Activated CD8-positive, alpha-beta memory T cell treated with anti-CD3 and anti-CD28 coated beads, Interleukin-2, amount 50 U/mL, for 1 hour (primary cell): ENCODE measurements around the gene AAMP.
"Not testable (repeated sequence)": the region's sequence is repeated elsewhere in the genome, so short reads cannot be mapped to it uniquely, and the experiment has no call there.

Experiments used
- DNase-seq: peaks from one replicate; pipeline ENCODE4 v3.0.0-alpha.2; 2020; ENCODE audit errors: extremely low read depth

The AAMP gene

GRCh38 chr2:218269900-218270720, at the start of gene AAMP, which contains the start of gene PNKD:
Gene AAMP (minus strand): TSS chr2:218270137. CDS start chr2:218270086, 51 bp downstream.
Gene PNKD (plus strand): TSS chr2:218270519. CDS start chr2:218270536, 17 bp downstream.
- peak; percentile 98 for DNase-seq

DNA sequence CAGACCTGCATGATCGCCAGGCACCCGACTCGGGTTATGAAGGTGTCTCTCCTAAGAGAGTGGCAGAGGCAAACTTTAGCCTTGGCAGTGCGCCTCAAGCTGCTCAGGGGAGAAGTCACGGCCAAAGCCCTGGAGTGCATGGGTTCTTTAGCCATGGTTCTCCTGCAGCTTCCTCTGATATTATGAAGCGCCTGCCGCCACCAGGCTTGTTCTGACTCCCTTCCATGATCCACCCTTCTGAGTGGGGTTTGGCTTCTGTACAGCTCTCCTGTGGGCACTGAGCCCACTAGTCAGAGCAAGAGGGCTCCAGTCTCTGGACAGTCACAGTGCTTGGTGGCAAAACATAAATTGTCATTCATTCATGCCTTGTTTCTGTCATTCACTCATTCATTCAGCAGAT, 48.3 kb upstream of the AAMP start:
- DNase-seq = no peak

DNA sequence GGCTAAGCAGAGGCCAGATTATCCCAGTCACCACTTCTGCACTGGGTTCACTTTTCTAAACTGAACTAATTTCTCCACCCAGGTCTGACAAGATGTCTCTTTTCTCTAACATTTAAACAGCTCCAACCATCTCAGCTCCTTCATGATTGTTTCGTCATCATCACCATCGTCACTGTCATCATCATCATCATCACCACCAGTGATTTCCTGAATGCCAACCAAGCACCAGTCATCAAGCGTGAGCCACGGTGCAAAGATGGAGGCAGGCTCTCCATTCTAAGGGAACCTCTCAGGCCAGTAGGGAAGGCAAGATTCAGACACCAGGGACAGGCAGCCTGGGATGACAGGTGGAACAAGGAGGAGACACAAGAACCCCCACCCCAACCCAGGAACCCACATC, 47.9 kb upstream of the AAMP start:
- no peak for DNase-seq

DNA sequence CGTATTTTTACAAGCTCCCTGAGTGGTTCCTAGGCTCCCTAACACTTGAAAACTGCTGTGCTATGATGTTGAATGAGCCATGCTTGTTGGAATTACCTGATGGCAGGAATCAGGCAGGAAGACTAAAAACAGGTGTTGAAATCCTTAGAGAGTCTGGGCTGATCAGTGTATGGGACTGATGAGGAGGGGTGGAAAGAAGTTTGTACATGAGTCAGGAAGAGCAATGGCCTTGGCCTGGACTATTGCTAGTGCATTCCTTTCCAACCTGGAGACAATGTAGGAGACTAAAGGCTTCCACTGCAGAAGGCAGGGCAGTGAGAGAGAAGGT, 47.3 kb upstream of the AAMP start:
- no peak for DNase-seq

DNA sequence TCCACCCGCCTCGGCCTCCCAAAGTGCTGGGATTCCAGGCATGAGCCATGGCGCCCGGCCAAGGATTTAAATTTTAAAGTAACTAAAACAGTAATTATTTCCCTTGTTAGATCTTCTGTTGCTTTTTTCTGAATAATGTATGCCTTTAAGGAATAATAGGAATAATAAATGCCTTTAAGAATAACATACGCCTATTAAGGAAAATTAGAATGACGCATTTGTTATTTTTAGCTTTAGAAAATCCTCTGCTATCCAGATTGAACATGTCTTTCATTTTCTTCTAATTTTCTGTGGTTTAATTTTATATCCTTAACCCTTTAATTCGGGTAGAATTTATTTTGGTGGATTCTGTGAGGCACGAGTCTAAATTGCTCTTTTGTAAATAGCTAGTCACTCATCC, 45.5 kb upstream of the AAMP start:
- no peak for DNase-seq

DNA sequence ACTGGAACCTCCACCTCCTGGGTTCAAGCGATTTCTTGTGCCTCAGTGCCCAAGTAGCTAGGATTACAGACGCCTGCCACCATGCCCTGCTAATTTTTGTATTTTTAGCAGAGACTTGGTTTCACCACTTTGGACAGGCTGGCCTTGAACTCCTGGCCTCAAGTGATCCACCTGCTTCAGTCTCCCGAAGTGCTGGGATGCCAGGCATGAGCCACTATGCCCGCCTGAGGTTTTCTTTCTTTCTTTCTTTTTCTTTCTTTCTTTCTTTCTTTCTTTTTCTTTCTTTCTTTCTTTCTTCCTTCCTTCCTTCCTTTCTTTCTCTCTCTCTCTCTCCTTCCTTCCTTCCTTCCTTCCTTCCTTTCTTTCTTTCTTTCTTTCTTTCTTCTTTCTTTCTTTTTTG, 44.8 kb upstream of the AAMP start:
- DNase-seq = not testable (repeated sequence)

- DNase-seq = no peak
These were observed 43.4 kb upstream of the AAMP start for GRCh38 chr2:218313356-218313755.

DNA sequence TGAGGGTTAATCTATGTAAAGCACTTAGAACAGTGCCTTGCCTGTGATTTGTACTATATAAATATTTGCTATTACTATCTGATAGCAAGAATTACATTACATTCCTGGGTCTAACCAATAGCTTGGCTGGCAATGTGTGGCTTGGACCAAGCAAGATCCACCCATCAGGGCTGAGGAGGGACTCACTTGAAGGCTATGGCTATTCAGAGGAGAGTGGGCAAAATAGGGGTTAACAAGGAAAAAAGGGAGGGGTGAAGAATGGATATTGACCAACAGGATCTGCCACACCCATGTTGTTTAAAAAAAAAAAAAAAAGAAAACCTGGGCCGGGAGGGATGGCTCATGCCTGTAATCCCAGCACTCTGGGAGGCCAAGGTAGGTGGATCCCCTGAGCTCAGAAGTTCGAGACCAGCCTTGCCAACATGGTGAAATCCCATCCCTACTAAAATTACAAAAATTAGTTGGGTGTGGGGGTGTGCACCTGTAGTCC, 42.4 kb upstream of the AAMP start:
- DNase-seq = no peak

DNA sequence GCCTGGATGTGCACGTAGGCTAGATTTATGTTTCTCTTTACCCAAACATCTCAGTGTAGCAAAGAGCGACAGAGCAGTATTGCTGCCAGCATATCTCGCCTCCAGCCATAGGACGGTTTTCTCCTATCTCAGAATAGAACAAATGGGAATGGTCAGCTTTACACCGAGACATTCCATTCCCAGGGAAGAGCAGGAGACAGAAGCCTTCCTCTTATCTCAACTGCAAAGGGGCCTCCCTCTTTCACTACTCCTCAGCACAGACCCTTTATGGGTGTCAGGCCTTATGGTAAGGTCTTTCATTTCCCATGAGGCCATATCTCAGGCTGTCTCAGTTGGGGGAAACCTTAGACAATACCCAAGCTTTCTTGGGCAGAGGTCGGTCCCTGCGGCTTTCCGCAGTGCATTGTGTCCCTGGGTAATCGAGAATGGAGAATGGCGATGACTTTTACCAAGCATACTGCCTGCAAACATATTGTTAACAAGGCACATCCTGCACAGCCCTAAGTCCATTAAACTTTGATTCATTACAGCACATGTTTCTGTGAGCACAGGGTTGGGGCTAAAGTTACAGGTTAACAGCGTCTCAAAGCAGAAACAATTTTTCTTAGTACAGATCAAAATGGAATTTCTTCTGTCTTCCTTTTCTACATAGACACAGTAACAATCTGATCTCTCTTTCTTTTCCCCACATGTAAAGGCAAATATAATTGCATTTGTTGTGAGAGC, 41.8 kb upstream of the AAMP start:
- DNase-seq = not testable (repeated sequence)

DNA sequence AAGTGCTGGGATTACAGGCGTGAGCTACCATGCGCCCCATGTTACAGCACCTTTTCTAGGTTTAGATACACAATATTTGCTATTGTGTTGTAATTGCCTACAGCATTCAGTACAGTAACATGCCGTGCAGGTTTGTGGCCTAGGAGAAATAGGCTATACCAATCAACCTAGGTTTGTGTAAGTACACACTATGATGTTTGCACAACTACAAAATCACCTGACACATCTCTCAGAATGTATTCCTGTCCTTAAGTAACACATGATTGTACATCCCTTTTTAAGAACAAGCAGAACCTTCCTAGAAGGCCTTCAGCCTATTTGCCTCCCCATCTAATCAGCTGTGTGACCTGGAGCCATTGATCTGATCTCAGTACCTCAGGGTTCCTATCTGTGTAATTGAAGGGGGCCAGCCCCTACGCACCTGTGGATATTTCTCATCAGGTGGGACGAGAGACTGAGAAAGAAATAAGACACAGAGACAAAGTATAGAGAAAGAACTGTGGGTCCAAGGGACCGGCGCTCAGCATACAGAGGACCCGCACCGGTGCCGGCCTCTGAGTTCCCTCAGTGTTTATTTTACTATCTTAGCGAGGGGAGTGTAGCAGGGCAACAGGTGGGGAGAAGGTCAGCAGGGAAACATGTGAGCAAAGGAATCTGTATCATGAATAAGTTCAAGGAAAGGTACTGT, 41.1 kb upstream of the AAMP start:
- no peak for DNase-seq

DNA sequence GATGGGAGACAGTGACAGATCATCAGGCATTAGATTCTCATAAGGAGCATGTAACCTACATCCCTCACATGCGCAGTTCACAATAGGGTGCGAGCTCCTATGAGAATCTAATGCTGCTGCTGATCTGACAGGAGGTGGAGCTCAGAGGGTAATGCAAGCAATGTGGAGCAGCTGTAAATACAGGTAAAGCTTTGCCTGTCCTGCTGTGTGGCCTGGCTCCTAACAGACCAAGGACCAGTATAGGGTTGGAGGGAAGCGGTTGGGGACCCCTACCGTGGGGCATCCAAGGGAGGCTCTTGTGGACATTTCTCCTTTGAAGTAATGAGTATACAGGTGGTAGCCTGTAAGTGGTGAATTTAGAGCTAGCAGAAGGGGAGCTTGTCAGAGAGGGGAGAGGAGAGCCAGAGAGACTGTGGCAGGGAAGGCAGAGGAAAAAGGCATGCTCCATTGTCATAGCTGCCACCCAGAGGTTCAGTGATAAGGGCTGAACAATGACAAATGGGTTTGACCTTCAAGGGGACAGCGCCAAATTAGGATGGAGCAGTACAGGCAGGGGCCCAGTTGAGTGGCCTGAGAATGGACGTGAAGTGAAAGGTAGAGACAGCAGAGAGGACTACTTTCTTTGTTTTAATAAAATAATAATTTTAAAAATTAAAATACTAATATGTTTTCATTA, 37.6 kb upstream of the AAMP start:
- DNase-seq = no peak

DNA sequence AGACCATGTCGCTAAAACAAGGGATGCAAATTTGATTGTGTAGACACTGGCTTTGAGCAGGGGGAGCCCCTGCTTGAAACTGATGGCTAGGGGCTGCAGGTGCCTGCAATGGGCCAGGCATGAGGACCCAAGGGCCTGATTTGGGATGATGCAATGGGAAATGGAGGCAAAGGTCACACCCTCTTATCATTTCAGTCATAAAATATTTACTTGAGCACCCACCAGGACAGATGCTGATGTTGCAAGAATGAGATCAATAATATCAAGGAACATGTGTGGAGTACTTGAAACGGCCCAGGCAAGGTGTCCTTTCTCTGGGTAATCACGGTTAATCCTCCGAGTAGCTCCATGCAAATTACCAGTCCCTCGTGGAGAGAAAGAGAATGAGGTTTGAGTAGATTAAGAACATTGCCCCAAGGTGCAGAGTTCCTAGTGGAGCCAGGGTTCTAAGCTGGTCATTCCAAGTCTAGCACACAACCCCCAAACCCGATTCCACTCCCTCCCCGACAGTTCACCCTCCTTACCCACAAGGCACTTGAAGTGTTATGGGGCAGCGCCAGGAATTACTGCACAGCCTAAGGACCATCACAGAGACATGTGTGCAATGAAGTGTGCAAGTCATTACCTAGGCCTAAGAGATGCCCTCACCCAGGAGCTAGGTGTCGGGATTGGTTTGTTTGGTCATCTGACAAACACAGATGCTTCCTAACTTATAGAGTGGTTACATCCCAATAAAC, 36.4 kb upstream of the AAMP start:
- DNase-seq = no peak

- DNase-seq = no peak
These were observed 35.4 kb upstream of the AAMP start for GRCh38 chr2:218305383-218305782.

GRCh38 chr2:218301176-218301819, 31.4 kb upstream of the AAMP start:
- peak; percentile 80 for DNase-seq

DNA sequence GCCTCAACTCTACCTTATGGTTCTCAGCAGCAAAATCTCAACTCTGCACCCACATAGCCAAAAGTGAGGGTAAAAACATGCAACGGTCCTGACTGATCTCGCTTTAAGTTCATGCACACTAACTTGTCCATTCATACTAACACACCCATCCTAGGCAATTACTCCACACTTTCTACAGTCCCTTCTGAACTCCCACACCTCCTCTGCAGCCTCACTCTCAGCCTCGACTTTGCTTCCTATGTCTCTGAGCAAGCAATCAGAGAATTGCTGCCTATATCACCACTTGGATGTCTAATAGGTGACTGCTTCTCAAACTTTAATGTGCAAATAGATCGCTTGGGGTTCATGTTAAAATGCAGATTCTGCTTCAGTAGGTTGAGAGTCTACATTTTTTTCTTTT, 30.2 kb upstream of the AAMP start:
- DNase-seq = no peak

DNA sequence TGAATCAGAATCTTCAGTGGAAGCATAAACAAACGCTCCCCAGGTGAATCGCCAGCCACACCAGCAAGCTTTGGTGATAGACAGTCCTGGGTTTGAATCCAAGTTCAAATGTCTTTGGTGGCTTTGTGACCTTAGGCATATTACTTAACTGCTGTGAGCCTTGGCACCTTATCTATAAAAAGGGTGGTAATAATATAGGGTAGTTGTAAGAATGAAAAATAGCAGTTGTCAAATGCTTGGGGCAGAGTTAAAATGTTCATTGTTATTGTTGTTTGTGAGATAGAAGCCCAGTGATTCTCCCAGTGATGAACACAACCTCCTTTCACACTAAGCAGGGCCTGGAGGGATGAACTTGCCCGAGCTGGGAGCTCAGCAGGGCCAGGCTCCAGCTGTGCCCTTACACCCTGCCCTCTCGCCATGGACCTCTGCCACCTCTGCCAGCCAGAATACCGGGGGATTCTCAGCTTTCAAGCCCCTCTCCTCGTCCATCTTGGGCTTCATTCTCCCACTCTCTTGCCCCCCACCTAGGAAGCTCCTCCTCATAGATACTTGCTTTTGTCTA, 28.5 kb upstream of the AAMP start:
- no peak for DNase-seq

DNA sequence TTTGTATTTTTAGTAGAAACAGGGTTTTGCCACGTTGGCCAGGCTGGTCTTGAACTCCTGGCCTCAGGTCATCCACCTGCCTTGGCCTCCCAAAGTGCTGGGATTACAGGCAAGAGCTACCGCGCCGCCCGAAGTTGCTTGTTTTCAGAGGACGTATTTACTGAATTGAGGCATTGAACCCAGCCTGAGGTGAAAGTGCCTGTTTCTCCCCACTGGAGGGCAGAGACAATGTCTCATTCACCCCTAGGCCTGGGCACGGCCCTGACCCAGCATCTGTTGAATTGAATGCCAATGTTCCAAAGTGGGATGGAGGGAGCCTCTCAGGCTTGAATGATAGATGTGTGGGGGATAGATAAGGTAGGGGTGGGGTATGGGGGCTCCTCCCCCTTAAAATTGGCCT, 26.9 kb upstream of the AAMP start:
- no peak for DNase-seq

DNA sequence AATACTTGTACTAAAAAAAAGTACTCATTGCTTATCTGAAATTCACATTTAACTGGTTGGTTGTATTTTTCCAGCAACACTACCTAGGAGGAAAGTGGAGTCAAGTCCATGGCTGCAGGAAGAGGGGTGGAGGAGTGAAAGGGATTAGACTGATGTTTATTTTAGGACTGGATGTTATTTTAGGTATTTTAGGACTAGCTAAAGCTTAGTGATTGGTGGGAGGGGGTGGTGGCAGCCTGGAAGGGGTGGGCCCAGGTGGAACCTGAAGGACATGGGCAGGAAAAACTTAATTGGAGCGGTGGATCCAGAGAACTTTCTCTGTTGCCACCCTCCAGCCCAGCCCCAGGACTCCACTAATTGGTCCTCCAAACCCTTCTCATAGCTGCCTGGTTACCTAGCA, 26.3 kb upstream of the AAMP start:
- DNase-seq = no peak

DNA sequence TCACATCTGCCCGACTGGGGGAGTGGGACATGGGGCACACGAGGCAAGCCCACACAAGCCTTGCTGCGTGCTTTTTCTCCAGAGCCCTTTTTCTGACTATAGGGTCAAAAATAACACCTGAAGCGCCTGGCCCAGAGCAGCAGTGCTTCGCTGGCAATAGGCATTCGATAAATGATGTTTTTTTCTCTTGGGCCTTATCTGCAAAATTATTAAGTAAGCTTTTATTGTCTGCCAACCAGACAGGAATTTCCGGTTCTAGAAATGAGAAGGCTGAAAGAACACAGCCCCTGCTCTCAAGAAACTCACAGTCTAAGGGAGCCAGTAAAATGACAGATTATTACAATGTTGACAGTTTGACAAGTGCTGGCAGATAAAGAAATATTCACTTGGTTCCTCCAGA, 25.1 kb upstream of the AAMP start:
- DNase-seq = no peak

GRCh38 chr2:218294430-218295022, 24.6 kb upstream of the AAMP start:
- no peak for DNase-seq
